Measurements from ENCODE around the gene PTPRM.

The PTPRM gene

GRCh38 chr18:7630731-7631442 lies 63.8 kb downstream of the PTPRM start:
- no peak for DNase-seq

- DNase-seq = no peak
Measured at GRCh38 chr18:7632152-7633098, 65.3 kb downstream of the PTPRM start.

GRCh38 chr18:7633171-7633570 lies 66.1 kb downstream of the PTPRM start:
- DNase-seq = no peak

- DNase-seq = no peak
Measured at GRCh38 chr18:7635948-7636347, 68.8 kb downstream of the PTPRM start.

- DNase-seq = no peak
Measured at GRCh38 chr18:7637269-7637668, 70.2 kb downstream of the PTPRM start.

- no peak for DNase-seq
Measured at GRCh38 chr18:7638321-7638720, 71.2 kb downstream of the PTPRM start.

- DNase-seq = no peak
Measured at GRCh38 chr18:7641813-7642212, 74.7 kb downstream of the PTPRM start.

- no peak for DNase-seq
Measured at GRCh38 chr18:7642331-7642890, 75.3 kb downstream of the PTPRM start.

GRCh38 chr18:7645756-7646155 lies 78.6 kb downstream of the PTPRM start:
- DNase-seq = no peak

- no peak for DNase-seq
Measured at GRCh38 chr18:7646174-7646886, 79.2 kb downstream of the PTPRM start.

- DNase-seq = no peak
Measured at GRCh38 chr18:7647500-7647899, 80.4 kb downstream of the PTPRM start.

- no peak for DNase-seq
Measured at GRCh38 chr18:7657050-7657449, 89.9 kb downstream of the PTPRM start.

GRCh38 chr18:7657937-7658336 lies 90.8 kb downstream of the PTPRM start:
- DNase-seq = no peak

- DNase-seq = no peak
Measured at GRCh38 chr18:7658701-7659100, 91.6 kb downstream of the PTPRM start.

GRCh38 chr18:7661207-7661606 lies 94.1 kb downstream of the PTPRM start:
- DNase-seq = no peak

- DNase-seq = no peak
Measured at GRCh38 chr18:7662866-7663265, 95.8 kb downstream of the PTPRM start.

- DNase-seq = no peak
Measured at GRCh38 chr18:7663366-7664312, 96.5 kb downstream of the PTPRM start.

GRCh38 chr18:7666195-7666776 lies 99.2 kb downstream of the PTPRM start:
- no peak for DNase-seq

GRCh38 chr18:7668392-7668791 lies 101.3 kb downstream of the PTPRM start:
- no peak for DNase-seq

- no peak for DNase-seq
Measured at GRCh38 chr18:7669361-7669760, 102.2 kb downstream of the PTPRM start.

- DNase-seq = no peak
Measured at GRCh38 chr18:7671105-7671504, 104.0 kb downstream of the PTPRM start.
